Measurements from ENCODE around the gene CCDC186. TPM values are rescaled to one million over a fixed set of nuclear protein-coding genes. Genes with fewer than 3 reads are reported as not detected.

Gene CCDC186
- polyA plus RNA-seq, 1 donor from 2014 or later = 24.2 TPM

- peaks cover 27% of the 10 kb centered on the region for H3K36me3 ChIP-seq (ENCODE audit: insufficient read depth, low read length)
- H3K9me3 ChIP-seq (ENCODE audit: low read length) = no peaks in the 10 kb centered on the region
- H3K27ac ChIP-seq (ENCODE audit: low read length) = no peak overlapping the region
Observed at GRCh38 chr10:114131094-114131493, 42.9 kb downstream of the CCDC186 start.

DNA sequence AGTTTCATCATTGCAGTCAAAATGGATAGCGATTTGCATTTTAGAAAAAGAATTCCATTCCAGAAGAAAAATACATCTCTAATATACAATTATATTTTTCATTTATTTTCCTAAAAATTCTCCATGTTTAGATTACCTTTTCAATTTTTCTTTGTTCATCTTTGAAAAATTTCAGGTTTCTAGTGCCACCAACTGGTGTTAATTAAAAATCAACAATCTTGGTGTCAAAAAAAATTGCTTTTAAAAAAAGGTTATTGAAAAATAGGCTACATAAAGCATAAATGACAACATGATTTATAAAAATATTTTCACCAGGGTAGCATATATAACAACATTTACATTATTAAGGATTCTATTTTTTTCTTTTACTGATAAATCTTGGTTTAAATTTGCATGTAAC is 53.0 kb downstream of the CCDC186 start:
- Histone ChIP-seq H3K4me2 (ENCODE audit: low read length) (no peak overlapping the region), H3K36me3 (ENCODE audit: insufficient read depth, low read length) (no peaks in the 10 kb centered on the region)
- TF ChIP-seq CTCF (IDR thresholded peaks at IDR 0.05; ENCODE audit: poor library complexity, severe bottlenecking) (peak; percentile 28), SMC3 (conservative IDR thresholded peaks at IDR 0.05; ENCODE audit: poor library complexity) (no peak)

More at GRCh38 chr10:114131094-114131493, 42.9 kb downstream of the CCDC186 start:
- no peaks in the 10 kb centered on the region for H4K20me1 ChIP-seq (ENCODE audit: insufficient read depth)
- no peak overlapping the region for H2AFZ ChIP-seq (ENCODE audit: low read depth, low read length)
- no peak for TF ChIP-seq EP300 (conservative IDR thresholded peaks at IDR 0.05; ENCODE audit: poor library complexity, severe bottlenecking)
- TF ChIP-seq RAD21 (conservative IDR thresholded peaks at IDR 0.05) = no peak
- TF ChIP-seq TAF1 (IDR thresholded peaks at IDR 0.05; ENCODE audit: low read depth) = no peak
- no peak for TF ChIP-seq REST (IDR thresholded peaks at IDR 0.05; ENCODE audit: borderline replicate concordance)
- TF ChIP-seq CTCF (IDR thresholded peaks at IDR 0.05; ENCODE audit: poor library complexity, severe bottlenecking) = no peak
- TF ChIP-seq POLR2AphosphoS5 (IDR thresholded peaks at IDR 0.05) = no peak
- TF ChIP-seq MXI1 (conservative IDR thresholded peaks at IDR 0.05; ENCODE audit: poor library complexity, severe bottlenecking) = no peak
- H3K4me3 ChIP-seq (ENCODE audit: low read length) = no peak overlapping the region
- no peaks in the 10 kb centered on the region for H3K27me3 ChIP-seq (ENCODE audit: insufficient read depth, low read depth, low read length)
- H3F3A ChIP-seq (ENCODE audit: insufficient read depth, low read length, poor library complexity, severe bottlenecking) = no peaks in the 10 kb centered on the region
- H3K79me2 ChIP-seq (replicated peaks; ENCODE audit: insufficient read depth, low read length) = no peaks in the 10 kb centered on the region
- H3K4me2 ChIP-seq (ENCODE audit: low read length) = no peak overlapping the region
- H3K9me2 ChIP-seq (ENCODE audit: insufficient read depth, low read length) = no peaks in the 10 kb centered on the region
- no peak overlapping the region for H3K9ac ChIP-seq (ENCODE audit: low read length)

More for the DNA sequence above, 53.0 kb downstream of the CCDC186 start:
- no peaks in the 10 kb centered on the region for H3K9me3 ChIP-seq (ENCODE audit: low read length)
- H2AFZ ChIP-seq (ENCODE audit: low read depth, low read length) = no peak overlapping the region
- no peak overlapping the region for H3K27ac ChIP-seq (ENCODE audit: low read length)
- H3K27me3 ChIP-seq (ENCODE audit: insufficient read depth, low read depth, low read length) = no peaks in the 10 kb centered on the region
- H4K20me1 ChIP-seq (ENCODE audit: insufficient read depth) = no peaks in the 10 kb centered on the region
- no peaks in the 10 kb centered on the region for H3F3A ChIP-seq (ENCODE audit: insufficient read depth, low read length, poor library complexity, severe bottlenecking)
- H3K9me2 ChIP-seq (ENCODE audit: insufficient read depth, low read length) = no peaks in the 10 kb centered on the region
- no peaks in the 10 kb centered on the region for H3K79me2 ChIP-seq (replicated peaks; ENCODE audit: insufficient read depth, low read length)
- no peak overlapping the region for H3K9ac ChIP-seq (ENCODE audit: low read length)
- no peak overlapping the region for H3K4me3 ChIP-seq (ENCODE audit: low read length)
